Measurements from ENCODE around the gene DAGLB.

GRCh38 chr7:6359734-6360133 lies 88.0 kb downstream of the DAGLB start:
- TF ChIP-seq GATA3 (IDR thresholded peaks at IDR 0.05; ENCODE audit: low read depth, low read length) (no peak), GATA2 (IDR thresholded peaks at IDR 0.05; ENCODE audit: low read depth, low read length) (no peak)
